Heart left ventricle (tissue), 13 donors: Measurements from ENCODE around the gene KCNH5.

Source experiments
- POLR2A ChIP-seq, 2 donors: fragments of 450-650 bp; IDR thresholded peaks; one replicate each; pipeline ENCODE4 v1.6.1; 2017; ENCODE audit warnings: antibody characterized with exemption in 2 of 2, mild to moderate bottlenecking in 2 of 2, moderate library complexity in 2 of 2
- TF ChIP-seq, protein P1 (sequence below), 12 donors: fragments of 200-600 bp; sonication (generic) in 4 of 12; IDR thresholded peaks; one replicate each; pipeline versions ENCODE4 v1.5.0 to v1.8.0; 2018 to 2022; ENCODE audit warnings: antibody characterized with exemption in 12 of 12, mild to moderate bottlenecking in 5 of 12
- donor health status: ischemic (EF 13 %, LVEDD 7.1; RV severe dilation, severe dysfunction).
- donor health status: DM: no; HTN: yes; CAD: no.
- donor health status: DM: no; HTN: no; CAD: no.
- donor health status: ischemic (EF 25% LVEDD 6.9; RV normal size, moderate dysfunction).
- donor health status: ischemic (EF 25% LVEDD 5.7; RV mildly dilated, moderate dysfunction).
- donor health status: ischemic (EF 35%, LVEDD 5.7; RV mildly dilated, moderate dysfunction).
- donor health status: nonischemic (EF 11% LVEDD 7.7; RV severe dilation, severe dysfunction).
- donor health status: DM: yes; HTN: yes; CAD: no.
- donor health status: PGD.
- donor health status: ischemic (EF 29% LVEDD 5.4; RV normal size, mild dysfunction).
- donor health status: nonischemic (EF 23%, LVEDD 6.1; RV moderate dilation, normal function).

DNA sequence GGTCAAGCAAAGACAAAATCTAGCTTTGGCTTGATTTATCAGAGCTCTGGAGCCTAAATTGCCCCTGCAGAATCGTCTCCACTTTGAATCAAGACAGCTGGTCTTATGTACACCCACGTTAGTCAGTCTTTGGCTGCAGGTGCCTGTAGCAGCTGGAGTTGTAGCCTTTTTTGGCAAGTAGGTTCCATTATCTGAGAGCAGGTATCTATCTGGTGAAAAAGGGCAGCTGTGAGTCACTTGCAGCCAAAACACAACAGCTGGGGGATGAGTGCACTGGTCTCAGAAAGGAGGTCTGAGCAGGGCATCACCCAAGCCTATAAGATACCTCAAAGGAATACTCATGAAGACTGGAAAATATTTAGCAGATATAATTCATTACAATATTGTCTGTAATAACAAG lies 43.6 kb upstream of the KCNH5 start:
- no peak for TF ChIP-seq POLR2A (IDR thresholded peaks at IDR 0.05)
- TF ChIP-seq, protein P1, sequence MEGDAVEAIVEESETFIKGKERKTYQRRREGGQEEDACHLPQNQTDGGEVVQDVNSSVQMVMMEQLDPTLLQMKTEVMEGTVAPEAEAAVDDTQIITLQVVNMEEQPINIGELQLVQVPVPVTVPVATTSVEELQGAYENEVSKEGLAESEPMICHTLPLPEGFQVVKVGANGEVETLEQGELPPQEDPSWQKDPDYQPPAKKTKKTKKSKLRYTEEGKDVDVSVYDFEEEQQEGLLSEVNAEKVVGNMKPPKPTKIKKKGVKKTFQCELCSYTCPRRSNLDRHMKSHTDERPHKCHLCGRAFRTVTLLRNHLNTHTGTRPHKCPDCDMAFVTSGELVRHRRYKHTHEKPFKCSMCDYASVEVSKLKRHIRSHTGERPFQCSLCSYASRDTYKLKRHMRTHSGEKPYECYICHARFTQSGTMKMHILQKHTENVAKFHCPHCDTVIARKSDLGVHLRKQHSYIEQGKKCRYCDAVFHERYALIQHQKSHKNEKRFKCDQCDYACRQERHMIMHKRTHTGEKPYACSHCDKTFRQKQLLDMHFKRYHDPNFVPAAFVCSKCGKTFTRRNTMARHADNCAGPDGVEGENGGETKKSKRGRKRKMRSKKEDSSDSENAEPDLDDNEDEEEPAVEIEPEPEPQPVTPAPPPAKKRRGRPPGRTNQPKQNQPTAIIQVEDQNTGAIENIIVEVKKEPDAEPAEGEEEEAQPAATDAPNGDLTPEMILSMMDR (IDR thresholded peaks at IDR 0.05), result no peak
